Endothelial cell of hepatic sinusoid (primary cell): ENCODE measurements around the gene MCTP2.

Experiments
- in situ Hi-C: cut with HindIII; loops from 2 replicates; pipeline ENCODE4 v1.10.0; 2017; ENCODE audit warnings: low sequenced_read_pairs

The MCTP2 gene

DNA sequence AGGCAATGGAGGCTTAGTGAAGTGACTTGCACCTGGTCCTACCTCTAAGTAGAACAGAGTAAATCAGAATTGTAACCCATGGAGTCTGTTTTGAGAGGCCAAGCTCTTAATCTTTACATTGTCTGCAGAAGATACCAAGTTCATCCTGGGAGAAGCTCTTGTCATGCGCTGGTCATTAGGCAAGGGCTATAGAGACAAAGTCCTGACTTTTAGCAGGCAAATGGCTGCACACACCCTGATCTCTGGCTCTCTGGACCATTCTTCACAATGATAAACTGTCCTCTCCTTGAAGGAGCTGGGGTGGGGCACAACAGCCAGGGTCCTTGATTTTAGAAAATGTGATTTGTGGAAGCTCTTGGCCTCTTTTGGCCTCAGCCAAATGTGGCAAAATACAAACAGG, 65.4 kb downstream of the MCTP2 start:
- in situ Hi-C loops: no loop called here

DNA sequence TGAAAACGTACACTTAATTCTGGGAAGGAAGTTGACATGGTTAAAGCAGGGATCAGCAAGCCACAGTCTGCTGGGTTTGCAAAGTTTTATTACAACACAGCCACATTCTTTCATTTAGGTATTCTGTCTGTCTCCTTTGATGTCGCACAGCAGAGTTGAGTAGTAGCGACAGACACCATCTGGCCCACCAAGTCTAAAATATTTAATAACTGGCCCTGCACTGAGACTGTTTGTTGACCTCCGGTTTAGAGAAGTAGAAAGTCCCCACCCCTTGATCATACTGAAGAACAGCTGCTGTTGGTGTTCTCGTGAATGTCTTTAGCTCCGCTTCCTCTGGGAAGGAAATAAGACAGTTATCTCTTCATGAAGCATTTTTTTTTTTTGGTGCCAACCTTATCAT, 66.2 kb downstream of the MCTP2 start:
- in situ Hi-C loops: no loop called here

GRCh38 chr15:94298364-94298763, 67.0 kb downstream of the MCTP2 start:
- in situ Hi-C loops: no loop called here

- in situ Hi-C loops: no loop called here
Observed at GRCh38 chr15:94300612-94301011, 69.3 kb downstream of the MCTP2 start.

GRCh38 chr15:94305133-94305532, 73.8 kb downstream of the MCTP2 start:
- in situ Hi-C loops: no loop called here

GRCh38 chr15:94306700-94307650, 75.6 kb downstream of the MCTP2 start:
- in situ Hi-C loops: no loop called here

GRCh38 chr15:94312946-94313345, 81.6 kb downstream of the MCTP2 start:
- in situ Hi-C loops: no loop called here

GRCh38 chr15:94314639-94315038, 83.3 kb downstream of the MCTP2 start:
- in situ Hi-C loops: no loop called here

DNA sequence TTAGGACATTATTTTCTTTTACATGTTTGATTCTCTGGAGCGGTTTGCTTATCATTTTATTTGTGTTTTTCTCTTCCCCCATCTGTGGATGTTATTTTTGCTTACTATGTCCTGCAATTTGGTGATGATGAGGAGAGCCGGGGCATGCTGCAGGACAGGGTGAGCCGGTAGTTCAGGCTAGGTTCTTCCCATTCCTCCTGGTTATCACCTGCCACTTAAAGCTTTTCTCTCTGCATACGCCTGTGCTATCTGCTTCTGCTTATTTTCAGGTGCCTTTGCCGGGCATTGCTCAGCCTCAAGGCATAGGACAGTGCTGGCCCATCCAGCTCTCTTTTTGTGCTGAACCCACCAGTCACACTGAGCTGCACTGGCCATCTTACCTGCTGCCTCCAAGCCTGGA, 85.8 kb downstream of the MCTP2 start:
- in situ Hi-C loops: no loop called here

- in situ Hi-C loops: no loop called here
Observed at GRCh38 chr15:94322141-94322540, 90.8 kb downstream of the MCTP2 start.

DNA sequence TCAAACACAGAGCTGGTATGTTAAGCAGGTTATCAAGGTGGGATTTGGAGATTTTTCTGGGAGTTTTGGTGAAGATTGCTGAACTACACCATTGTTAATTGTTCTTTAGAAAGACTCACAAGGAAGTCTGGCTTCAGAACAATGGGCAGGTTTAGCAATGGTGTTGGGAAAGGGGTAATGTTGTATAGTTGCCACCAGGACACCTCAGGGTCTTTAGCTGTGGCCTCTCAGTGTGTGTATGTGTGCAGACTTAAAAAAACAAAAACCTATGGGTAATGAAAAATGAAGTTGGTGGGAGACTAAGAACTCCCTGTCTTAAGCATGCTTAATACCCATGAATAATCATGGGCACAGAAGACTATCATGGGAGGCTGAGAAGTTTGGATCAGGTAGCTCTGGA, 91.7 kb downstream of the MCTP2 start:
- in situ Hi-C loops: no loop called here

DNA sequence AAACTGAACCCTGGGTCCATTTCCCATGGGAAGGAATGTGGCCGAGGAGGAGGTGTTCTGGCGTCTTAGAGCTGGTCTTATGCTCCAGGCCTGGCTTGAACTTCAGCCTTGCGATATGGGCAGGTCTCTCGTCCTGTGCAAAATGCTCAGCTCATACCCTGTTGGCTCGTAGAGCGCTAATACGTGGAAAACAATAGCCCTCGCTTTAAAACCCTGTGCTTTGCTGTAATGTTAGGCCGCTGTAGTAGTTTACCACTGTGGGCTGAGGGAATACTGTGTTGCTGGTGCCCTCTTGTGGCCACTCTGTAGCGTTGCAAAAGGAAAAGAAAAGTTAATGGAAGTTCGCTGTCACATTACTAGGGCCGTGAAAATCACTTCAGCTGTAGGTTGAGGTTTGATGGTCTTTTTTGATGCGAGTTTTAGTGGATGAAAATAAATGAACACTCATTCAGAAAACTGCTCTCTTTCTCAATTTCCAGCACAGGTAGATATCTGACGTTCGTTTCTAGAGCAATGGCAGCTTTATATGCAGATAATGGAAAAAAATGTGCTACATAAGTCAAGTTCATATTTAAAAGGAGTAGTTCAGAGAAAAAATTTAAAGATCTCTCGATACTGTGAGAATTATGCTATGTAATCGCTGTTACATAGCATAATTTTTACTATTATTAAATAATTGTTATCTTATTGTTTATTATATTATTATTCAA, 92.9 kb downstream of the MCTP2 start:
- in situ Hi-C loops: no loop called here

DNA sequence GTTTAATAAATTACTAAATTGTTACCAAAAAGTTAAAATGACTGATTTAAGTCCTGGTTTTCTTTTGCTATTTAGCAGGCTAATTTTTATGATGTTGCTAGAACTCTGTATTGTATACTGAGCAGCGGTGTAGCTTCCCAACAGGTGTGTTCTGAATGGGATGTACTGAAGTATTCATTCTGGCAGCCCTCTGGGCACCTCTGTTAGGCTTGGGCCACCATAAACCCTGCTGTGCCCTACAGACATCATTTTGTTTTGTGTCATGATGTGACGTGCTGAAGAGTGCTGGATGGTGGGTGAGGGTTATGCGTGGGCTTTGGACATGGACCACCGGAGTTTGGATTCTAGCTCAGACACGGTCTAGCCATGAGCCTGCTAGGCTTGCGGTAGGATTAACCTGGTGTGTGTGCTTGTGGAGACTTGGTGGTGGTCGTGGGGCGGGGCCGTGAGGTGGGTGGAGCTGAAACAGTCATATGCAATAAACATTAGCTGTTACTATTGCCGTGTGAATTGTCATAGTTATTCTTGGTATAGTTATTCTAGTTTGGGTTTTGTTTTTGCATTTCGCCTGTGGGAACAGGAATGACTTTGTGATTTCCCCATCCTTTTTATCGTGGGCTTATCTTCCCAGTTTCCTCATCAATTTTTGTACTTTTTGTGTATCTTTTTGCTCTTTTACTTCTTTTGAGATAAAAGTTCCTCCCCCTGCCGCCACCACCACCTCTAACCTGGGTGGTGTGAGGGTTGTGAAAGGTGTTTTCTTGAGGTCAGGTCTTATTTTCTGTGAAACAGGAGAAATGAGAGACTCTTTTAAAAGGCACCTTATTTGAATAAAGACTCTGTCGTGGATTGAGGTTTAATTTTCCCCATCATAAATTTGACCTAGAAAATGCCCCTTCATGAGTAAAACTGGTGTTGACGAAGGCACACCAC, 93.7 kb downstream of the MCTP2 start:
- in situ Hi-C loops: no loop called here

DNA sequence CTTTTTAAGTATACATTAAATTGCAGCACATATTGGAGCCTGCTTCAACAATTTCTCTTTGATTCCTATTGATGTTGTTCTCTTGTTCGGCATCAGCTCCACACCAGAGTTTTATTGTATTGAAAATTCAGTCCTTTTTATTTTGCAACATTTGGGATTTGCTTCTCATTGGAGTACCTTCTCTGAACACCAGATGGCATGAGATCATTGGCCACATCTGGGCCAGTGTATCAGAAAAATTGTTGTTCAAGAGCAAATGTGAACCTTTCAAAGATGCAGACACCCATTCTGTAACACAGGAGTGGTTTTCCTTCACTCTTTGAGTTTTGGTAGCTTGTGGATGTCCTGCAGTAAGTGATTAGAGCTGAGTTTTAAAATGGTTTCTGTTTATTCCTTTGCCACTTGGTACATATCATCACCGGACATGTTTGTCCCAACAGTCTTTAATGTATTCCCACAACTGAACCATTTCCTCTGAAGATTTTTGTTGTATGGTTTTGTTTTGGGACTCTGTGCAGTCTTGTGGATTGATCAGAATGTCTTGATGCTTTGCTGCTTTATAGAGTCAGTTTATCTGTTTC, 96.1 kb downstream of the MCTP2 start:
- in situ Hi-C loops: no loop called here

DNA sequence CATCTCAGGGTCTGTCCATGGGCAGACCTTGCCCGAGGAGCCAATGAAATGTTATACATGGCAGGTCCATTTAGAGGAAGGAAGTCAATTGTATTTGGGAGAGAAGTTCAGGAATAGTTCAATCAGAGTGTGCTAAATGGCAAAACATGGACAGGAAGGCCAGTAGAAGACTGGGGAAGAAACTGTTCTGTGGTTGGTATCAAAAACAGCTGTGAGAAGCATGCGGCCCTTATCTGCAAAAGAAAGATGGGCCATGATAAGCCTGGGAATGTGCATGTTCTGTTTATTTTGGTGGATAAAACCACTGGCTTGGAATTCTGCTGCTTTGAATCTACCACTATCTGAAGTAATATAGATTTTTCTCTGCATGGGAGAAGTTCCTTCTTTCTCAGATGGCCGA, 100.4 kb downstream of the MCTP2 start:
- in situ Hi-C loops: no loop called here

DNA sequence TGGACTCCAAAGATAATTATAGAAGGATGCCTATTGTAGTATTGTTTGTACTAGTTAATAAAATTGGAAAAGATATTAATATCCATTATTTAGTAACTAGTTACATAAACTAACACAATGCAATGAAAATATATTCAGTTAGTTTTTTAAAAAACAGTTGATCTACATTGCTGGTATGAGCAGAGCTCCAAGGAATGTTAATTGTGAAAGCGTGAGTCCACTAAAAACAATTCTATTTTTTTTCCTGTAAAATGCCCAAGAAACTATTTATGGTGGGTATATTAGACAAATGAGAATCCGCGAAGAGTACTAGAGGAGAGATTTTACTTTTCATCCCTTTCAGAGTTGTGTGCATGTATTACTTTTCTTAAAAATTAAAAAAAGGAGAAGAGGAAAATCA, 104.3 kb downstream of the MCTP2 start:
- in situ Hi-C loops: no loop called here

GRCh38 chr15:94336817-94337467, 105.6 kb downstream of the MCTP2 start:
- in situ Hi-C loops: no loop called here

DNA sequence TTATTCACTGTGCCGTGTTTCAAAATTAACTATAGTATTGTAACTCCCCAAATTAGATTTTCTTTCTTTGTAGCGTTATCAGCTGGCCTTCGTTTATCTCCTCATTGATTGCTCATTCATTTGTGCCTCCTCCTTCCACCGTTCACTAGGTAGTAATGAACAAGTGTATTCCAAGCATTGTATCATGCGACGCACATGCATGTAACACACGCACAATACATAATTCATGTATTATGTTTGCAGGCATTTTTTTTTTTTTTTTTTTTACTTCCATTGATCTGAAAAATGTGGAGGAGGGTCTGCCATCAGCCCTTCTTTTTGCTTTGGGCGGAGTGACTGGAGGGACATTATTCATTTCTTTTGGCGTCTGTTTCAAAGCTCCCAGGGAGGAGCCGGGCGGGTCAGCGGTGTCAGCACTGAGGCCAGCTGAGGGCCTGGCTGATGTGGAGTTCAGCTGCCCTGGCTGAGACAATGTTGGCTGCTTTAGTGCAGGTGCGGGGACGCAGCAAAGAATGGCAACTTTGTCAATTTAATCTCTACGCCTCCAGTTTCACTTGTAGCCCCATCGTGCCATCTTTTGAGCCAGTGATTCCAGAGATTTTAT, 107.0 kb downstream of the MCTP2 start:
- in situ Hi-C loops: no loop called here

GRCh38 chr15:94346282-94346681, 114.9 kb downstream of the MCTP2 start:
- in situ Hi-C loops: no loop called here

DNA sequence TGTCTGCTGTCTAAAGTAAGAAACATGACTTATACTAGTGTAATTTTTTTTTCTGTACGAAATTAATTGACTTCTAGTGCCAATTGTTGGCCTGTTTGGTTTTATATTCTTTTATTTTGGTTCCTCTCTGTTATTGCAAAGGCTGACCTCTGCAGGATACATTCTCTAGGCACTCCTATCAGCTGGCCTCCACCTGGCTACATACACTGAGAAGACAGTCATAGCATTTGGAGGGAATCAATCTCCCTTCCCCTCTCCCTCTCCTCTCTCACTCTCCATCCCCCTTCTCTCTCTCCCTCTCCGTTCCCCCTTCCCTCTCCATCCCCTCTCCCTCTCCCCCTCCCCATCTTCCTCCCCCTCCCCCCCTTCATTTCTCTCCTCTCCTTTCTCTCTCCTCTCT, 116.7 kb downstream of the MCTP2 start:
- in situ Hi-C loops: no loop called here
